IMR-90 (cell line): Measurements from ENCODE around the gene USP16. TPM values are rescaled to one million over a fixed set of nuclear protein-coding genes. Genes with fewer than 3 reads are reported as not detected.
A peak's percentile ranks its signal among the peaks of the same experiment; 100 is the strongest.

Experiments used
- ATAC-seq: fragments of 200-7000 bp; cut with Tn5 transposase; 2 replicates; pipeline ENCODE4 v1.9.1; 2020; ENCODE audit warnings: low read depth, mild to moderate bottlenecking, moderate library complexity
- BruUV-seq: library from RNA; stranded (reverse); fragments of 400-500 nt; replicated peaks from 2 replicates; lab custom pipeline; 2021; lab: Mats Ljungman, UMichigan
- CTCF ChIA-PET: fragments of 300-600 bp; formaldehyde crosslinking; extraction: SDS; loops from one replicate; lab custom pipeline; 2021; ENCODE audit warnings: antibody characterized with exemption; lab: Yijun Ruan, JAX
- POLR2A ChIA-PET: fragments of 300-600 bp; sonication (Branson Sonifier 250); formaldehyde crosslinking; loops from one replicate; lab custom pipeline; 2022; ENCODE audit warnings: antibody characterized with exemption; ENCODE audit not compliant: unreplicated experiment; lab: Charles Lee
- DNase-seq: peaks from one replicate; pipeline ENCODE4 v3.0.0; 2013
- H2AFZ ChIP-seq: replicated peaks from 2 replicates; pipeline ENCODE3; 2013; ENCODE audit warnings: low read length, mild to moderate bottlenecking; ENCODE audit not compliant: poor library complexity
- H2AK5ac ChIP-seq: 2 replicates; pipeline ENCODE4 v1.6.1; 2013; ENCODE audit warnings: low read depth, low read length, inconsistent platforms
- H2AK9ac ChIP-seq: replicated peaks from 2 replicates; pipeline ENCODE3; 2013; ENCODE audit warnings: mild to moderate bottlenecking, low read depth, low read length, moderate library complexity; ENCODE audit not compliant: poor library complexity
- H2BK120ac ChIP-seq: 2 replicates; pipeline ENCODE4 v1.6.1; 2013; ENCODE audit warnings: low read depth, low read length, inconsistent platforms
- H2BK15ac ChIP-seq: 3 replicates; pipeline ENCODE4 v1.6.1; 2013; ENCODE audit warnings: low read depth, low read length, inconsistent platforms
- H2BK20ac ChIP-seq: 2 replicates; pipeline ENCODE4 v1.6.1; 2013; ENCODE audit warnings: low read depth, mild to moderate bottlenecking, inconsistent platforms, low read length, moderate library complexity
- H2BK5ac ChIP-seq: 2 replicates; pipeline ENCODE4 v1.6.1; 2013; ENCODE audit warnings: mild to moderate bottlenecking, low read depth, low read length, inconsistent platforms; ENCODE audit not compliant: poor library complexity, severe bottlenecking
- H3K14ac ChIP-seq: replicated peaks from 2 replicates; pipeline ENCODE4 v1.6.1; 2013; ENCODE audit warnings: low read depth, low read length, inconsistent platforms
- H3K18ac ChIP-seq: 2 replicates; pipeline ENCODE4 v1.6.1; 2013; ENCODE audit warnings: low read depth, low read length, control low read depth
- H3K23ac ChIP-seq: 2 replicates; pipeline ENCODE4 v1.6.1; 2013; ENCODE audit warnings: low read depth, low read length, inconsistent platforms
- H3K27ac ChIP-seq: 2 replicates; pipeline ENCODE4 v1.5.1; 2013; ENCODE audit warnings: mild to moderate bottlenecking, control low read depth, low read length; ENCODE audit not compliant: insufficient read depth
- H3K27me3 ChIP-seq: 2 replicates; pipeline ENCODE4 v1.6.1; 2013; ENCODE audit warnings: low read length; ENCODE audit not compliant: control insufficient read depth, insufficient read depth
- H3K36me3 ChIP-seq: 2 replicates; pipeline ENCODE4 v1.6.1; 2013; ENCODE audit warnings: low read length, mixed read lengths; ENCODE audit not compliant: control insufficient read depth, insufficient read depth
- H3K4ac ChIP-seq: 2 replicates; pipeline ENCODE4 v1.6.1; 2013; ENCODE audit warnings: low read depth, low read length, inconsistent platforms
- H3K4me1 ChIP-seq: 2 replicates; pipeline ENCODE4 v1.6.1; 2013; ENCODE audit warnings: low read length, mixed read lengths; ENCODE audit not compliant: control insufficient read depth, insufficient read depth
- H3K4me2 ChIP-seq: 2 replicates; pipeline ENCODE4 v1.6.1; 2013; ENCODE audit warnings: low read depth, mild to moderate bottlenecking, control low read depth, low read length, moderate library complexity
- H3K4me3 ChIP-seq: 2 replicates; pipeline ENCODE4 v1.5.1; 2013; ENCODE audit warnings: low read depth, mild to moderate bottlenecking, control low read depth, low read length, moderate library complexity; ENCODE audit not compliant: insufficient read depth
- H3K56ac ChIP-seq: 2 replicates; pipeline ENCODE4 v1.6.1; 2013; ENCODE audit warnings: low read length, inconsistent platforms; ENCODE audit not compliant: insufficient read depth; ENCODE audit errors: extremely low read depth
- H3K79me1 ChIP-seq, 2 experiments: 2 replicates each; pipeline ENCODE4 v1.6.1; 2013; ENCODE audit warnings: low read length in 2 of 2, inconsistent platforms in 1 of 2, low read depth in 1 of 2
- H3K9ac ChIP-seq: 2 replicates; pipeline ENCODE4 v1.6.1; 2013; ENCODE audit warnings: low read depth, low read length, control low read depth
- H3K9me1 ChIP-seq: 2 replicates; pipeline ENCODE4 v1.6.1; 2013; ENCODE audit warnings: low read length, inconsistent platforms; ENCODE audit not compliant: insufficient read depth
- H3K9me3 ChIP-seq: 2 replicates; pipeline ENCODE4 v1.6.1; 2013; ENCODE audit warnings: low read length; ENCODE audit not compliant: control insufficient read depth, insufficient read depth
- H4K20me1 ChIP-seq: 2 replicates; pipeline ENCODE4 v1.6.1; 2013; ENCODE audit warnings: low read length, inconsistent platforms; ENCODE audit not compliant: insufficient read depth
- H4K5ac ChIP-seq: 2 replicates; pipeline ENCODE4 v1.6.1; 2013; ENCODE audit warnings: mild to moderate bottlenecking, low read depth, low read length, control low read depth
- H4K8ac ChIP-seq, 2 experiments: 2 replicates each; pipeline ENCODE4 v1.6.1; 2013; ENCODE audit warnings: low read depth in 2 of 2, low read length in 2 of 2, control low read depth in 1 of 2, inconsistent platforms in 1 of 2
- H4K91ac ChIP-seq: 2 replicates; pipeline ENCODE4 v1.6.1; 2013; ENCODE audit warnings: low read depth, low read length, inconsistent platforms; ENCODE audit not compliant: insufficient read depth
- BHLHE40 ChIP-seq: fragments of 150-350 bp; IDR thresholded peaks from 2 replicates; pipeline ENCODE4 v1.6.1; 2016; ENCODE audit warnings: mild to moderate bottlenecking, low read depth, low read length
- CEBPB ChIP-seq: IDR thresholded peaks from 2 replicates; pipeline ENCODE4 v1.6.1; 2012; ENCODE audit warnings: low read depth, low read length, improper control_type of control experiment
- CHD1 ChIP-seq: IDR thresholded peaks from 2 replicates; pipeline ENCODE4 v1.6.1; 2012; ENCODE audit warnings: low read depth, low read length, improper control_type of control experiment
- CTCF ChIP-seq: conservative IDR thresholded peaks from 2 replicates; pipeline ENCODE4 v1.5.1; 2012; ENCODE audit warnings: mild to moderate bottlenecking, low read depth, low read length, improper control_type of control experiment
- ELK1 ChIP-seq: fragments of 150-350 bp; IDR thresholded peaks from 2 replicates; pipeline ENCODE4 v1.6.1; 2016; ENCODE audit warnings: low read depth, mild to moderate bottlenecking, low read length, moderate library complexity, borderline replicate concordance
- MAFK ChIP-seq: IDR thresholded peaks from 2 replicates; pipeline ENCODE4 v1.6.1; 2012; ENCODE audit warnings: low read depth, low read length, improper control_type of control experiment
- NFE2L2 ChIP-seq: fragments of 150-350 bp; IDR thresholded peaks from 2 replicates; pipeline ENCODE4 v1.6.1; 2016; ENCODE audit warnings: low read depth, mild to moderate bottlenecking, low read length
- POLR2A ChIP-seq: IDR thresholded peaks from 2 replicates; pipeline ENCODE4 v1.6.1; 2012; ENCODE audit warnings: mild to moderate bottlenecking, low read depth, low read length
- RAD21 ChIP-seq: IDR thresholded peaks from 2 replicates; pipeline ENCODE4 v1.6.1; 2012; ENCODE audit warnings: low read length, improper control_type of control experiment
- RCOR1 ChIP-seq: IDR thresholded peaks from 2 replicates; pipeline ENCODE4 v1.6.1; 2012; ENCODE audit warnings: mild to moderate bottlenecking, low read length, improper control_type of control experiment; ENCODE audit not compliant: insufficient replicate concordance
- RFX5 ChIP-seq: IDR thresholded peaks from 2 replicates; pipeline ENCODE4 v1.8.0; 2012; ENCODE audit warnings: low read depth, mild to moderate bottlenecking, low read length, moderate library complexity
- SMC3 ChIP-seq: fragments of 150-350 bp; IDR thresholded peaks from 2 replicates; pipeline ENCODE4 v1.6.1; 2016; ENCODE audit warnings: low read depth, mild to moderate bottlenecking, antibody characterized with exemption, low read length, moderate library complexity
- USF2 ChIP-seq: fragments of 150-350 bp; IDR thresholded peaks from 2 replicates; pipeline ENCODE4 v1.6.1; 2017; ENCODE audit warnings: mild to moderate bottlenecking, antibody characterized with exemption, low read length, low read depth
- WGBS, 2 experiments: methylation state at CpG; one replicate each; pipeline versions ENCODE4 v1.1.5 to v1.1.7; 2013; ENCODE audit warnings: missing lambda C conversion rate in 2 of 2; ENCODE audit not compliant: insufficient read length in 1 of 2; ENCODE audit errors: extremely low coverage in 2 of 2; 5-methylcytosine and 5-hydroxymethylcytosine counted together
- dilution Hi-C: fragments of 300-500 bp; cut with HindIII; formaldehyde crosslinking; loops from one replicate; pipeline ENCODE4 v1.14.3; 2018; ENCODE audit warnings: low sequenced_read_pairs; ENCODE audit not compliant: unreplicated experiment
- in situ Hi-C: fragments of 300-500 bp; cut with MboI; formaldehyde crosslinking; loops from 3 replicates; pipeline ENCODE4 v1.14.3; 2019; ENCODE audit warnings: low sequenced_read_pairs, inconsistent platforms, mixed read lengths
- intact Hi-C: fragments of 100-400 bp; cut with micrococcal nuclease; formaldehyde crosslinking; loops from 2 replicates; pipeline ENCODE4 v1.10.0; 2022
- polyA plus RNA-seq, 3 experiments: library from polyadenylated mRNA; depleted of rRNA; stranded (reverse); fragments of >200 nt; gene quantifications; 2 replicates each; pipeline ENCODE4 v1.2.3, GENCODE V29; 2012; ENCODE audit warnings: low replicate concordance in 1 of 3
- total RNA-seq: library from RNA; depleted of rRNA; stranded (reverse); fragments of >200 nt; gene quantifications from 2 replicates; pipeline ENCODE4 v1.2.3, GENCODE V29; 2012

USP16 gene
- total and polyA plus RNA-seq, 2 of the 4 experiments (the other 2 are of a cell fraction) = 15.5 to 28.7 TPM

DNA sequence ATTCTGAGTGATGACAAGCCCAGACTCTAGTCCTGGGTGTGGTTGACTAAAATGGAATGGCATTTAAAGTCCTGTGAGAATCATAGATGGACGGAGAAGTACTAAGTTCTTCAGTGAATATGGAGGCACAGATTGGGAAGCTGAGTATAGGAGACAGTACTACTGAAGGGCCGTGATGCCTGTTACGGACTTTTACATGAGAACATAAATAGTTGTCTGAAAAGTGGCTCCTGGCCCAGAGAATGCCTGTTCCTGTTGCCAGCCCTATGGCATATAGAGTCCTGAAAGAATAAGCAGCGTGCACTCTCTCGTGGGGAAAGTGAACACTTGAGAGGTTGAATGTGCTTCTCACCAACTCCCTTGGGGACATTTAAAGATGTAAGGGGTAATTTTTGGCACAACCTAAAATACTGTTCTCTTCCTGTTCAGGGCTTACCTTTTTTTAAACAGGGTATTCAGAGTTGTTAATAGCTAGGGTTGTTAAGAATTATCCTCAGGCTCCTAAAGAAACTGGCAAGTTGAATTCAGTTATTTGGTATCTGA lies 28.6 kb downstream of the USP16 start:
- peak overlapping the region; percentile 40; the same call in 1 of the 2 replicates for H3K27ac ChIP-seq
- H3K14ac ChIP-seq = 0 out of 2 replicates have a peak overlapping the region, but pooled peaks have one; percentile 3
- POLR2A ChIA-PET = no interaction called here
- in situ Hi-C loops = no loop called here
- H4K20me1 ChIP-seq = no peaks in the 10 kb centered on the region
- intact Hi-C loops = loop anchor here (2.0 kb wide), 1 partner anchor 14 kb away; no protein-coding TSS in a partner anchor
- H2AK5ac ChIP-seq = no peak overlapping the region
- no peak overlapping the region for H3K9ac ChIP-seq
- no peak overlapping the region for H3K4me3 ChIP-seq
- WGBS, 2 experiments = 100% methylated on average over 2 of the region's 5 CpGs; no CpG with 5 or more reads in 1 of the 2 experiments
- dilution Hi-C loops = no loop called here
- TF ChIP-seq RCOR1 (no peak), SMC3 (no peak), USF2 (no peak), CHD1 (no peak), CEBPB (no peak), RFX5 (no peak), CTCF (no peak), MAFK (no peak), ELK1 (no peak), RAD21 (no peak), NFE2L2 (no peak), POLR2A (no peak), BHLHE40 (no peak)
- CTCF ChIA-PET = no interaction called here
- peak overlapping the region; percentile 68; the same call in 1 of the 2 replicates for H3K18ac ChIP-seq
- no peak overlapping the region for H2BK15ac ChIP-seq
- no peaks in the 10 kb centered on the region for H3K9me3 ChIP-seq
- no peak overlapping the region for H3K4ac ChIP-seq
- no peaks in the 10 kb centered on the region for H3K27me3 ChIP-seq
- peak overlapping the region; percentile 80 for H2BK5ac ChIP-seq
- H4K5ac ChIP-seq = peak overlapping the region; percentile 68; the same call in 1 of the 2 replicates
- no peak overlapping the region for H2AK9ac ChIP-seq
- H2BK120ac ChIP-seq = peak overlapping the region; percentile 8; the same call in 1 of the 2 replicates
- H3K56ac ChIP-seq = 0 out of 2 replicates have a peak overlapping the region, but pooled peaks have one; percentile 12
- BruUV-seq = no TSS peak
- DNase-seq (no peak), ATAC-seq (peak; percentile 6; the same call in 1 of the 2 replicates)
- peak overlapping the region in 1 of 2 experiments; percentile 57; a peak in 3 of 4 replicates for H4K8ac ChIP-seq
- H2BK20ac ChIP-seq = 0 out of 2 replicates have a peak overlapping the region, but pooled peaks have one; percentile 3
- no peaks in the 10 kb centered on the region for H3K9me1 ChIP-seq
- no peak overlapping the region for H2AFZ ChIP-seq
- peaks cover 51% of the 10 kb centered on the region for H3K36me3 ChIP-seq
- H3K4me1 ChIP-seq = peaks cover 8% of the 10 kb centered on the region; the same call in 1 of the 2 replicates
- no peak overlapping the region for H4K91ac ChIP-seq
- H3K4me2 ChIP-seq = peak overlapping the region; percentile 42; the same call in 1 of the 2 replicates
- peaks cover 3 to 10% of the 10 kb centered on the region in 2 experiments; a peak in 2 of 4 replicates for H3K79me1 ChIP-seq
- H3K23ac ChIP-seq = no peak overlapping the region
